HepG2 (cell line): ENCODE data around the gene GUCY2D. TPM values are rescaled to one million over a fixed set of nuclear protein-coding genes. Genes with fewer than 3 reads are reported as not detected.
A peak's percentile ranks its signal among the peaks of the same experiment; 100 is the strongest.

Source experiments
- ATAC-seq: fragments of 200-7000 bp; cut with Tn5 transposase; 3 replicates; pipeline ENCODE4 v1.9.1; 2020; ENCODE audit warnings: mild to moderate bottlenecking, moderate library complexity
- BruUV-seq: library from RNA; stranded (reverse); fragments of 400-500 nt; replicated peaks from 2 replicates; lab custom pipeline; 2021; lab: Mats Ljungman, UMichigan
- CTCF ChIA-PET: fragments of 300-600 bp; formaldehyde crosslinking; extraction: SDS; loops from one replicate; lab custom pipeline; 2021; ENCODE audit warnings: low total read pairs, inconsistent platforms, low intra/inter-chr PET ratio; lab: Yijun Ruan, JAX
- POLR2A ChIA-PET: fragments of 350-600 bp; sonication (Branson Sonifier 250); formaldehyde crosslinking; loops from one replicate; lab custom pipeline; 2020; ENCODE audit warnings: antibody characterized with exemption, inconsistent platforms; lab: Yijun Ruan, JAX
- DNase-seq: peaks from one replicate; pipeline ENCODE4 v3.0.0-alpha.2; 2015; ENCODE audit warnings: low spot score
- FAIRE-seq: peaks from 3 replicates; lab custom pipeline; 2011; peaks lifted over from hg19 to GRCh38; lab: Jason Lieb, UNC
- H2AFZ ChIP-seq: one replicate; pipeline ENCODE4 v1.6.1; 2011; ENCODE audit warnings: low read length, inconsistent platforms
- H3K27ac ChIP-seq: fragments of 300-600 bp; 3 replicates; pipeline ENCODE4 v1.8.0; 2011; ENCODE audit warnings: mixed run types, mild to moderate bottlenecking, mixed read lengths, low read length, inconsistent platforms; ENCODE audit not compliant: insufficient read depth; ENCODE audit errors: extremely low read length
- H3K27me3 ChIP-seq, 2 experiments: fragments of 200-600 bp in 1 of 2; 2 replicates in 1 of 2; 3 replicates in 1 of 2; pipeline versions ENCODE4 v1.6.0 to v1.8.0; 2011; ENCODE audit warnings: low read length in 2 of 2, mild to moderate bottlenecking in 2 of 2, moderate library complexity in 2 of 2, inconsistent platforms in 1 of 2; ENCODE audit not compliant: insufficient read depth in 2 of 2, control insufficient read depth in 1 of 2
- H3K36me3 ChIP-seq, 2 experiments: fragments of 200-600 bp in 1 of 2; replicated peaks in 1 of 2; 2 replicates in 1 of 2; 3 replicates in 1 of 2; pipeline versions ENCODE4 v1.5.1 to v1.8.0; 2011; ENCODE audit warnings: low read length in 2 of 2, inconsistent platforms in 1 of 2; ENCODE audit not compliant: insufficient read depth in 2 of 2, control insufficient read depth in 1 of 2
- H3K4me1 ChIP-seq: 2 replicates; pipeline ENCODE4 v1.5.1; 2012; ENCODE audit warnings: low read length, inconsistent platforms; ENCODE audit not compliant: insufficient read depth
- H3K4me2 ChIP-seq: 2 replicates; pipeline ENCODE4 v1.6.0; 2011; ENCODE audit warnings: low read depth, low read length, inconsistent platforms
- H3K4me3 ChIP-seq, 3 experiments: fragments of 200-600 bp in 1 of 3; sonication (generic), shearing (Covaris generic) in 1 of 3; replicated peaks in 1 of 3; 2 replicates each; pipeline ENCODE4 v1.5.1; 2011 to 2016; ENCODE audit warnings: low read length in 3 of 3, inconsistent platforms in 2 of 3, low read depth in 2 of 3, mild to moderate bottlenecking in 2 of 3, control low read depth in 1 of 3, mixed read lengths in 1 of 3; ENCODE audit not compliant: insufficient read depth in 1 of 3
- H3K79me2 ChIP-seq: one replicate; pipeline ENCODE4 v1.6.1; 2011; ENCODE audit warnings: low read length, inconsistent platforms; ENCODE audit not compliant: insufficient read depth
- H3K9ac ChIP-seq: 2 replicates; pipeline ENCODE4 v1.6.0; 2011; ENCODE audit warnings: mild to moderate bottlenecking, low read depth, low read length, inconsistent platforms; ENCODE audit not compliant: insufficient read depth
- H3K9me3 ChIP-seq: 2 replicates; pipeline ENCODE4 v1.5.1; 2012; ENCODE audit warnings: mild to moderate bottlenecking, low read length
- H4K20me1 ChIP-seq: 2 replicates; pipeline ENCODE4 v1.6.0; 2011; ENCODE audit warnings: inconsistent platforms, mild to moderate bottlenecking, low read length, moderate library complexity; ENCODE audit not compliant: insufficient read depth
- AGO1 ChIP-seq: fragments of 200-400 bp; formaldehyde crosslinking; IDR thresholded peaks from 2 replicates; pipeline ENCODE4 v1.6.1; 2017; ENCODE audit warnings: mild to moderate bottlenecking, low read depth, low read length, moderate library complexity; ENCODE audit not compliant: poor library complexity, severe bottlenecking
- CHD4 ChIP-seq: fragments of 200-600 bp; sonication (generic); IDR thresholded peaks from 2 replicates; pipeline ENCODE4 v1.7.0; 2017; ENCODE audit warnings: mild to moderate bottlenecking, low read length, borderline replicate concordance
- HOXA5 ChIP-seq: sonication (generic); formaldehyde crosslinking; IDR thresholded peaks from 2 replicates; pipeline ENCODE4 v1.4.0; 2020; ENCODE audit warnings: missing genetic modification reagents
- KAT8 ChIP-seq: IDR thresholded peaks from 2 replicates; pipeline ENCODE4 v1.6.1; 2016; ENCODE audit warnings: missing genetic modification reagents, missing compliant biosample characterization
- NFIC ChIP-seq: IDR thresholded peaks from 2 replicates; pipeline ENCODE4 v1.6.1; 2012; ENCODE audit warnings: mild to moderate bottlenecking, low read length, inconsistent platforms
- PCBP1 ChIP-seq: fragments of 200-400 bp; formaldehyde crosslinking; IDR thresholded peaks from 2 replicates; pipeline ENCODE4 v1.6.1; 2017; ENCODE audit warnings: mild to moderate bottlenecking, low read depth, low read length, borderline replicate concordance
- RNF2 ChIP-seq: fragments of 450-650 bp; conservative IDR thresholded peaks from 2 replicates; pipeline ENCODE4 v1.6.1; 2016; ENCODE audit warnings: low read depth
- SAP130 ChIP-seq: IDR thresholded peaks from 2 replicates; pipeline ENCODE4 v1.6.1; 2016; ENCODE audit warnings: low read depth
- SATB2 ChIP-seq: sonication (generic); formaldehyde crosslinking; IDR thresholded peaks from 2 replicates; pipeline ENCODE4 v1.5.0; 2020; ENCODE audit warnings: missing genetic modification reagents
- SP140L ChIP-seq: sonication (generic); formaldehyde crosslinking; IDR thresholded peaks from 2 replicates; pipeline ENCODE4 v1.4.0; 2020; ENCODE audit warnings: missing genetic modification reagents, borderline replicate concordance
- TCF12 ChIP-seq, 2 experiments: fragments of 450-650 bp in 1 of 2; sonication (generic) in 1 of 2; formaldehyde crosslinking in 1 of 2; IDR thresholded peaks; 2 replicates each; pipeline versions ENCODE4 v1.6.1 to v1.8.0; 2017 to 2022; ENCODE audit warnings: antibody characterized with exemption in 1 of 2, mild to moderate bottlenecking in 1 of 2, missing genetic modification reagents in 1 of 2, moderate library complexity in 1 of 2
- ZBTB1 ChIP-seq: sonication (generic); formaldehyde crosslinking; IDR thresholded peaks from 2 replicates; pipeline ENCODE4 v1.4.0; 2020; ENCODE audit warnings: missing genetic modification reagents, borderline replicate concordance
- ZNF331 ChIP-seq: sonication (generic); formaldehyde crosslinking; IDR thresholded peaks from 2 replicates; pipeline ENCODE4 v1.4.0; 2020; ENCODE audit warnings: missing genetic modification reagents
- ZNF468 ChIP-seq: sonication (generic); formaldehyde crosslinking; IDR thresholded peaks from 2 replicates; pipeline ENCODE4 v1.8.0; 2022; ENCODE audit warnings: mild to moderate bottlenecking, moderate library complexity, missing genetic modification reagents
- ZNF746 ChIP-seq: sonication (generic); formaldehyde crosslinking; IDR thresholded peaks from 2 replicates; pipeline ENCODE4 v1.8.0; 2022; ENCODE audit warnings: mild to moderate bottlenecking, missing genetic modification reagents
- WGBS: methylation state at CpG from one replicate; pipeline ENCODE4 v1.1.6; 2017; ENCODE audit warnings: low lambda C conversion rate; 5-methylcytosine and 5-hydroxymethylcytosine counted together
- in situ Hi-C: cut with HindIII; loops from 2 replicates; pipeline ENCODE4 v1.10.0; 2017; ENCODE audit warnings: low pct_unique_long_range_greater_than_20kb; ENCODE audit not compliant: extremely low pct_ligation_motif_present
- intact Hi-C: fragments of 100-400 bp; cut with micrococcal nuclease; formaldehyde crosslinking; loops from one replicate; pipeline ENCODE4 v1.10.0; 2022; ENCODE audit not compliant: unreplicated experiment
- polyA plus RNA-seq, 8 experiments: library from polyadenylated mRNA; depleted of rRNA in 3 of 8; stranded (reverse) in 7 of 8; unstranded in 1 of 8; fragments of >200 nt; fragmentation: Illumina TruSeq in 4 of 8; extraction: Trizol in 4 of 8; gene quantifications; 2 replicates each; pipeline versions ENCODE4 v1.2.1 to v1.2.3, GENCODE V29; 2011 to 2016; ENCODE audit warnings: low read depth in 4 of 8, missing spikeins in 1 of 8, mixed read lengths in 1 of 8; ENCODE audit not compliant: insufficient read depth in 1 of 8
- total RNA-seq, 5 experiments: library from RNA; depleted of rRNA; stranded (reverse); fragments of >200 nt; fragmentation: Illumina TruSeq; extraction: Trizol; gene quantifications; 2 replicates each; pipeline ENCODE4 v1.2.3, GENCODE V29; 2016; ENCODE audit warnings: low read depth in 1 of 5
- TF ChIP-seq, protein P1 (sequence below): IDR thresholded peaks from 2 replicates; pipeline ENCODE4 v1.6.1; 2016; ENCODE audit warnings: mild to moderate bottlenecking, missing biosample characterization, missing genetic modification reagents
- TF ChIP-seq, protein P2 (sequence below): sonication (generic); formaldehyde crosslinking; IDR thresholded peaks from 2 replicates; pipeline ENCODE4 v1.9.0; 2021; ENCODE audit warnings: missing genetic modification reagents, mild to moderate bottlenecking, borderline replicate concordance
- TF ChIP-seq, protein P3 (sequence below): sonication (generic); formaldehyde crosslinking; IDR thresholded peaks from 2 replicates; pipeline ENCODE4 v1.4.0; 2020; ENCODE audit warnings: missing genetic modification reagents

GUCY2D gene
- total and polyA plus RNA-seq, 2 of the 13 experiments (the other 11 are each of a cell fraction or from before 2014, with no cell fraction given), result not detected

DNA sequence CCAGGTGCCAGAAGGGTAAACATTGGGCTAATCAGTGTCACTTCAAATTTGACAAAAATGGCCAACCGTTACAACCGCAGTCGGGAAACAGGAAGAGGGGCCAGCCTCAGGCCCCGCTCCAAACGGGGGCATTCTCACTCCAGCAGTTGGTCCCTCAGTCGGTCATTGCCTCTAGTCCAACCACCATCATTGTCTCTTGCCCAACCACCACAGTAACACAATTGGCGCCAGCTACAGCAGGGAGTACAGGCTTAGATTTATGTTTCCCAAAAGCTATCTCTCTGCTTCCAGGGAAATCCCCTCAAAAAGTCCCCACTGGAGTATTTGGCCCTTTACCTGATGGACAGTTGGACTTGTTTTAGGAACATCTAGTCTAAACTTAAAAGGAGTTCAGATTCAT lies 56.7 kb downstream of the GUCY2D start:
- Histone ChIP-seq H3K9ac (peak overlapping the region; percentile 15; the same call in 1 of the 2 replicates), H3K4me1 (peaks cover 56% of the 10 kb centered on the region), H4K20me1 (peaks cover 35% of the 10 kb centered on the region), H3K4me2 (peak overlapping the region; percentile 66), H2AFZ (no peak overlapping the region), H3K9me3 (no peaks in the 10 kb centered on the region), H3K79me2 (no peaks in the 10 kb centered on the region), H3K36me3 (no peaks in the 10 kb centered on the region), H3K27me3 (peaks cover under 1 to 22% of the 10 kb centered on the region in 2 experiments), H3K27ac (peak overlapping the region; percentile 35), H3K4me3 (no peak overlapping the region; a peak in 1 of 6 replicates)
- in situ Hi-C loops (no loop called here), intact Hi-C loops (no loop called here)
- DNase-seq (no peak), FAIRE-seq (no peak), ATAC-seq (no peak)
- 46% methylated on average over 7 of the region's 7 CpGs for WGBS
- ChIA-PET CTCF (interaction anchor here (2.9 kb wide), 1 partner anchor 51 kb away, joined by 14 read pairs; no protein-coding TSS in a partner anchor), POLR2A (interaction anchor here (0.9 kb wide), 1 partner anchor 217 kb away, joined by 3 read pairs; no protein-coding TSS in a partner anchor)
- no TSS peak for BruUV-seq
- no peak for TF ChIP-seq TCF12 (IDR thresholded peaks at IDR 0.05)
- no peak for TF ChIP-seq TCF12 (CRISPR knock-in tag; IDR thresholded peaks at IDR 0.05)
- TF ChIP-seq ZBTB1 (CRISPR knock-in tag), result no peak
- no peak for TF ChIP-seq CHD4
- TF ChIP-seq SATB2, result no peak
- TF ChIP-seq ZNF331, result no peak
- TF ChIP-seq, protein P1, sequence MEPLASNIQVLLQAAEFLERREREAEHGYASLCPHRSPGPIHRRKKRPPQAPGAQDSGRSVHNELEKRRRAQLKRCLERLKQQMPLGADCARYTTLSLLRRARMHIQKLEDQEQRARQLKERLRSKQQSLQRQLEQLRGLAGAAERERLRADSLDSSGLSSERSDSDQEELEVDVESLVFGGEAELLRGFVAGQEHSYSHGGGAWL, result no peak
- TF ChIP-seq SP140L (CRISPR knock-in tag), result no peak
- no peak for TF ChIP-seq NFIC
- TF ChIP-seq PCBP1, result no peak
- TF ChIP-seq, protein P2, sequence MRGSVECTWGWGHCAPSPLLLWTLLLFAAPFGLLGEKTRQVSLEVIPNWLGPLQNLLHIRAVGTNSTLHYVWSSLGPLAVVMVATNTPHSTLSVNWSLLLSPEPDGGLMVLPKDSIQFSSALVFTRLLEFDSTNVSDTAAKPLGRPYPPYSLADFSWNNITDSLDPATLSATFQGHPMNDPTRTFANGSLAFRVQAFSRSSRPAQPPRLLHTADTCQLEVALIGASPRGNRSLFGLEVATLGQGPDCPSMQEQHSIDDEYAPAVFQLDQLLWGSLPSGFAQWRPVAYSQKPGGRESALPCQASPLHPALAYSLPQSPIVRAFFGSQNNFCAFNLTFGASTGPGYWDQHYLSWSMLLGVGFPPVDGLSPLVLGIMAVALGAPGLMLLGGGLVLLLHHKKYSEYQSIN, result no peak
- TF ChIP-seq KAT8 (CRISPR knock-in tag), result no peak
- TF ChIP-seq, protein P3, sequence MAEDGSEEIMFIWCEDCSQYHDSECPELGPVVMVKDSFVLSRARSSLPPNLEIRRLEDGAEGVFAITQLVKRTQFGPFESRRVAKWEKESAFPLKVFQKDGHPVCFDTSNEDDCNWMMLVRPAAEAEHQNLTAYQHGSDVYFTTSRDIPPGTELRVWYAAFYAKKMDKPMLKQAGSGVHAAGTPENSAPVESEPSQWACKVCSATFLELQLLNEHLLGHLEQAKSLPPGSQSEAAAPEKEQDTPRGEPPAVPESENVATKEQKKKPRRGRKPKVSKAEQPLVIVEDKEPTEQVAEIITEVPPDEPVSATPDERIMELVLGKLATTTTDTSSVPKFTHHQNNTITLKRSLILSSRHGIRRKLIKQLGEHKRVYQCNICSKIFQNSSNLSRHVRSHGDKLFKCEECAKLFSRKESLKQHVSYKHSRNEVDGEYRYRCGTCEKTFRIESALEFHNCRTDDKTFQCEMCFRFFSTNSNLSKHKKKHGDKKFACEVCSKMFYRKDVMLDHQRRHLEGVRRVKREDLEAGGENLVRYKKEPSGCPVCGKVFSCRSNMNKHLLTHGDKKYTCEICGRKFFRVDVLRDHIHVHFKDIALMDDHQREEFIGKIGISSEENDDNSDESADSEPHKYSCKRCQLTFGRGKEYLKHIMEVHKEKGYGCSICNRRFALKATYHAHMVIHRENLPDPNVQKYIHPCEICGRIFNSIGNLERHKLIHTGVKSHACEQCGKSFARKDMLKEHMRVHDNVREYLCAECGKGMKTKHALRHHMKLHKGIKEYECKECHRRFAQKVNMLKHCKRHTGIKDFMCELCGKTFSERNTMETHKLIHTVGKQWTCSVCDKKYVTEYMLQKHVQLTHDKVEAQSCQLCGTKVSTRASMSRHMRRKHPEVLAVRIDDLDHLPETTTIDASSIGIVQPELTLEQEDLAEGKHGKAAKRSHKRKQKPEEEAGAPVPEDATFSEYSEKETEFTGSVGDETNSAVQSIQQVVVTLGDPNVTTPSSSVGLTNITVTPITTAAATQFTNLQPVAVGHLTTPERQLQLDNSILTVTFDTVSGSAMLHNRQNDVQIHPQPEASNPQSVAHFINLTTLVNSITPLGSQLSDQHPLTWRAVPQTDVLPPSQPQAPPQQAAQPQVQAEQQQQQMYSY, result no peak
- no peak for TF ChIP-seq ZNF746 (CRISPR knock-in tag)
- no peak for TF ChIP-seq ZNF468 (CRISPR knock-in tag)
- no peak for TF ChIP-seq AGO1
- no peak for TF ChIP-seq RNF2
- TF ChIP-seq SAP130 (CRISPR knock-in tag), result 0 out of 2 replicates have a peak, but pooled peaks have one; percentile 11
- TF ChIP-seq HOXA5 (CRISPR knock-in tag), result no peak
